ENCODE data around the gene PEAR1. TPM values are rescaled to one million over a fixed set of nuclear protein-coding genes. Genes with fewer than 3 reads are reported as not detected.

PEAR1 gene
- total and polyA plus RNA-seq, 2 donors (not counting 1 experiment from before 2014, with no cell fraction given), result 0.03 TPM; not detected in 1

DNA sequence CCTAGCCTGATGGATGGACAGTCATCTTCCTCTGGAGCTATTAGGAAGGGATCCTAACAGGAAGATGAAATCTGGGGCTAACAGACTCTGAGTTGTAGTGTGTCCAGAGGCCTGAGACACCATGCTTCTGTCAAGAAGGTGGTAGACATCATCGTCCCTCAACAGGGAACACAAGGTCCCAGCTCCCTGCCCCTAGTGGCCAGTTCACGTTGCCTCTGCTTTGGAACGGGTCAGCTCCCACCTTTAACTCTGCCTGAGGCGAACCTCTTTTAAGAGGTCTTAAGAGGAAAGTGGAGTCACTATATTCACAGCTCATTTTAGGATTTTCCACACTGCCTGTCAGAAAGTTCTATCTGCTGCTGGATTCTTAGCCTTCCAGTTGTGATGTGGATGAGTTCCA lies 55.2 kb downstream of the PEAR1 start:
- Mint-ChIP-seq H3K27me3 (no peaks in the 10 kb centered on the region), H3K4me3 (no peak overlapping the region), H3K4me1 (no peaks in the 10 kb centered on the region), H3K9me3 (ENCODE audit: insufficient read depth) (no peaks in the 10 kb centered on the region), H3K27ac (no peak overlapping the region)
- Histone ChIP-seq H3K27me3 (replicated peaks in 1 of 4; ENCODE audit: control extremely low read depth in 1 of 4, control insufficient read depth in 3 of 4, insufficient read depth in 4 of 4, low read length in 3 of 4) (no peaks in the 10 kb centered on the region), H3K4me1 (ENCODE audit: control insufficient read depth in 2 of 2, insufficient read depth in 2 of 2, low read length in 2 of 2) (no peaks in the 10 kb centered on the region), H4K20me1 (ENCODE audit: control insufficient read depth, insufficient read depth, low read length, poor library complexity, severe bottlenecking) (no peaks in the 10 kb centered on the region), H3K36me3 (replicated peaks in 1 of 2; ENCODE audit: control extremely low read depth in 1 of 2, control insufficient read depth in 1 of 2, extremely low read depth in 1 of 2, insufficient read depth in 2 of 2, low read length in 1 of 2) (peaks cover 0 to 2% of the 10 kb centered on the region in 2 experiments), H3K9ac (ENCODE audit: low read length) (no peak overlapping the region), H2AFZ (ENCODE audit: insufficient read depth, low read depth, low read length, poor library complexity, severe bottlenecking) (no peak overlapping the region), H3K27ac (ENCODE audit: low read length in 2 of 2) (no peak overlapping the region), H3K4me2 (replicated peaks; ENCODE audit: low read depth, low read length, poor library complexity, severe bottlenecking) (no peak overlapping the region), H3K4me3 (ENCODE audit: control extremely low read depth in 1 of 5, extremely low read depth in 1 of 5, insufficient read depth in 1 of 5, low read depth in 2 of 5, low read length in 4 of 5) (no peak overlapping the region), H3K79me2 (ENCODE audit: control insufficient read depth, insufficient read depth, low read length) (no peaks in the 10 kb centered on the region), H3K9me3 (ENCODE audit: control extremely low read depth in 1 of 3, control insufficient read depth in 2 of 3, insufficient read depth in 1 of 3, low read length in 2 of 3) (no peaks in the 10 kb centered on the region)
- no peak for DNase-seq
- 100% methylated on average over 1 of the region's 4 CpGs for WGBS (ENCODE audit: insufficient coverage)
- intact Hi-C loops (cut with micrococcal nuclease), result no loop called here
- POLR2A ChIA-PET, result no interaction called here
- CTCF ChIA-PET, result no interaction called here
- TF ChIP-seq EZH2 (IDR thresholded peaks at IDR 0.05; ENCODE audit: borderline replicate concordance, insufficient read depth, low read depth, low read length, poor library complexity, severe bottlenecking), result no peak
- TF ChIP-seq, protein P1, sequence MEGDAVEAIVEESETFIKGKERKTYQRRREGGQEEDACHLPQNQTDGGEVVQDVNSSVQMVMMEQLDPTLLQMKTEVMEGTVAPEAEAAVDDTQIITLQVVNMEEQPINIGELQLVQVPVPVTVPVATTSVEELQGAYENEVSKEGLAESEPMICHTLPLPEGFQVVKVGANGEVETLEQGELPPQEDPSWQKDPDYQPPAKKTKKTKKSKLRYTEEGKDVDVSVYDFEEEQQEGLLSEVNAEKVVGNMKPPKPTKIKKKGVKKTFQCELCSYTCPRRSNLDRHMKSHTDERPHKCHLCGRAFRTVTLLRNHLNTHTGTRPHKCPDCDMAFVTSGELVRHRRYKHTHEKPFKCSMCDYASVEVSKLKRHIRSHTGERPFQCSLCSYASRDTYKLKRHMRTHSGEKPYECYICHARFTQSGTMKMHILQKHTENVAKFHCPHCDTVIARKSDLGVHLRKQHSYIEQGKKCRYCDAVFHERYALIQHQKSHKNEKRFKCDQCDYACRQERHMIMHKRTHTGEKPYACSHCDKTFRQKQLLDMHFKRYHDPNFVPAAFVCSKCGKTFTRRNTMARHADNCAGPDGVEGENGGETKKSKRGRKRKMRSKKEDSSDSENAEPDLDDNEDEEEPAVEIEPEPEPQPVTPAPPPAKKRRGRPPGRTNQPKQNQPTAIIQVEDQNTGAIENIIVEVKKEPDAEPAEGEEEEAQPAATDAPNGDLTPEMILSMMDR (IDR thresholded peaks at IDR 0.05), result no peak
- ATAC-seq (ENCODE audit: low read depth), result no peak

- Histone ChIP-seq H3K9ac (ENCODE audit: low read length) (no peak overlapping the region), H2AFZ (ENCODE audit: insufficient read depth, low read depth, low read length, poor library complexity, severe bottlenecking) (no peak overlapping the region), H3K4me1 (ENCODE audit: control insufficient read depth in 2 of 2, insufficient read depth in 2 of 2, low read length in 2 of 2) (no peaks in the 10 kb centered on the region), H3K4me3 (ENCODE audit: control extremely low read depth in 1 of 5, extremely low read depth in 1 of 5, insufficient read depth in 1 of 5, low read depth in 2 of 5, low read length in 4 of 5) (no peak overlapping the region), H3K4me2 (replicated peaks; ENCODE audit: low read depth, low read length, poor library complexity, severe bottlenecking) (no peak overlapping the region), H3K9me3 (ENCODE audit: control extremely low read depth in 1 of 3, control insufficient read depth in 2 of 3, insufficient read depth in 1 of 3, low read length in 2 of 3) (no peaks in the 10 kb centered on the region), H4K20me1 (ENCODE audit: control insufficient read depth, insufficient read depth, low read length, poor library complexity, severe bottlenecking) (no peaks in the 10 kb centered on the region), H3K27me3 (replicated peaks in 1 of 4; ENCODE audit: control extremely low read depth in 1 of 4, control insufficient read depth in 3 of 4, insufficient read depth in 4 of 4, low read length in 3 of 4) (no peaks in the 10 kb centered on the region), H3K36me3 (replicated peaks in 1 of 2; ENCODE audit: control extremely low read depth in 1 of 2, control insufficient read depth in 1 of 2, extremely low read depth in 1 of 2, insufficient read depth in 2 of 2, low read length in 1 of 2) (no peaks in the 10 kb centered on the region), H3K27ac (ENCODE audit: low read length in 2 of 2) (no peak overlapping the region), H3K79me2 (ENCODE audit: control insufficient read depth, insufficient read depth, low read length) (no peaks in the 10 kb centered on the region)
- Mint-ChIP-seq H3K9me3 (ENCODE audit: insufficient read depth) (no peaks in the 10 kb centered on the region), H3K27ac (no peak overlapping the region), H3K4me1 (no peaks in the 10 kb centered on the region), H3K27me3 (no peaks in the 10 kb centered on the region), H3K4me3 (no peak overlapping the region)
- CTCF ChIA-PET, result no interaction called here
- 95% methylated on average over 3 of the region's 5 CpGs for WGBS (ENCODE audit: insufficient coverage)
- ATAC-seq (ENCODE audit: low read depth) (no peak), DNase-seq (no peak)
- POLR2A ChIA-PET, result no interaction called here
- intact Hi-C loops (cut with micrococcal nuclease), result no loop called here
- no peak for TF ChIP-seq EZH2 (IDR thresholded peaks at IDR 0.05; ENCODE audit: borderline replicate concordance, insufficient read depth, low read depth, low read length, poor library complexity, severe bottlenecking)
- TF ChIP-seq, protein P1 (IDR thresholded peaks at IDR 0.05), result no peak
These were observed 55.6 kb downstream of the PEAR1 start for GRCh38 chr1:156949127-156949526.

All from B cell (primary cell).